Fibroblast of mammary gland (primary cell): ENCODE results near the gene SARNP.

Experiments
- DNase-seq: peaks from one replicate; pipeline ENCODE4 v3.0.0-alpha.2; 2010; ENCODE audit warnings: low read depth
- H3K4me3 ChIP-seq: 2 replicates; pipeline ENCODE4 v1.5.1; 2011; ENCODE audit warnings: low read depth, mild to moderate bottlenecking, low read length, moderate library complexity; ENCODE audit not compliant: control insufficient read depth
- CTCF ChIP-seq: conservative IDR thresholded peaks from 2 replicates; pipeline ENCODE4 v1.5.1; 2011; ENCODE audit warnings: low read depth, low read length, inconsistent platforms; ENCODE audit not compliant: control insufficient read depth, insufficient read depth

Gene SARNP

GRCh38 chr12:55845785-55846496 is 28.4 kb upstream of the SARNP start:
- H3K4me3 ChIP-seq = no peak overlapping the region
- DNase-seq = no peak
- TF ChIP-seq CTCF = no peak

GRCh38 chr12:55845361-55845760 is 27.8 kb upstream of the SARNP start:
- DNase-seq = no peak
- H3K4me3 ChIP-seq = no peak overlapping the region
- no peak for TF ChIP-seq CTCF

- TF ChIP-seq CTCF = no peak
- DNase-seq = no peak
- H3K4me3 ChIP-seq = no peak overlapping the region
Measured at GRCh38 chr12:55844961-55845360, 27.4 kb upstream of the SARNP start.

GRCh38 chr12:55843431-55843830 is 25.9 kb upstream of the SARNP start:
- no peak for TF ChIP-seq CTCF
- no peak overlapping the region for H3K4me3 ChIP-seq

GRCh38 chr12:55842681-55843429 is 25.3 kb upstream of the SARNP start, which contains the start of gene MMP19:
MMP19 (minus strand) TSS chr12:55842936; CDS start chr12:55842830, 106 bp downstream.
- peak within 1 kb of the TSS; percentile 76 for H3K4me3 ChIP-seq
- no peak for TF ChIP-seq CTCF
- DNase-seq = peak; percentile 88

More at GRCh38 chr12:55843431-55843830, 25.9 kb upstream of the SARNP start:
- DNase-seq = no peak

- TF ChIP-seq CTCF = no peak
- no peak overlapping the region for H3K4me3 ChIP-seq
Measured at GRCh38 chr12:55840581-55841351, 23.2 kb upstream of the SARNP start.

More at GRCh38 chr12:55840581-55841351, 23.2 kb upstream of the SARNP start:
- DNase-seq = no peak
